Heart right ventricle (tissue), 16 donors: Measurements from ENCODE around the gene ABHD12. TPM values are rescaled to one million over a fixed set of nuclear protein-coding genes. Genes with fewer than 3 reads are reported as not detected.

Source experiments
- ATAC-seq, 8 donors: fragments of 200-7000 bp; cut with Tn5 transposase; one replicate each; pipeline ENCODE4 v1.9.1; 2020; ENCODE audit warnings: mild to moderate bottlenecking in 8 of 8, moderate library complexity in 8 of 8, moderate number of reproducible peaks in 1 of 8
- DNase-seq, 2 donors: peaks; one replicate each; pipeline ENCODE4 v3.0.0-alpha.2; 2020
- H3K27ac ChIP-seq, 10 donors: fragments of 200-600 bp; sonication (generic) in 2 of 10; one replicate each; pipeline versions ENCODE4 v1.5.0 to v1.8.0; 2020 to 2022; ENCODE audit warnings: mild to moderate bottlenecking in 3 of 10
- H3K27me3 ChIP-seq, 7 donors: fragments of 200-600 bp; one replicate each; pipeline ENCODE4 v1.8.0; 2021 to 2022; ENCODE audit warnings: mild to moderate bottlenecking in 2 of 7
- H3K36me3 ChIP-seq, 9 donors: fragments of 200-600 bp; sonication (generic) in 1 of 9; one replicate each; pipeline versions ENCODE4 v1.5.0 to v1.8.0; 2020 to 2022; ENCODE audit warnings: mild to moderate bottlenecking in 2 of 9
- H3K4me1 ChIP-seq, 9 donors: fragments of 200-600 bp; sonication (generic) in 1 of 9; one replicate each; pipeline versions ENCODE4 v1.5.0 to v1.8.0; 2020 to 2022; ENCODE audit warnings: mild to moderate bottlenecking in 4 of 9
- H3K4me3 ChIP-seq, 10 donors: fragments of 200-600 bp; sonication (generic) in 2 of 10; one replicate each; pipeline versions ENCODE4 v1.5.0 to v1.8.0; 2020 to 2022; ENCODE audit warnings: mild to moderate bottlenecking in 7 of 10, moderate library complexity in 2 of 10
- H3K9me3 ChIP-seq, 11 donors: fragments of 200-600 bp in 10 of 11; sonication (generic) in 2 of 11; one replicate each; pipeline versions ENCODE4 v1.5.0 to v1.8.0; 2013 to 2022; ENCODE audit warnings: mild to moderate bottlenecking in 2 of 11, control low read depth in 1 of 11, moderate library complexity in 1 of 11
- CTCF ChIP-seq, 9 donors: fragments of 200-600 bp; sonication (generic) in 2 of 9; IDR thresholded peaks; one replicate each; pipeline versions ENCODE4 v1.5.0 to v1.8.0; 2021 to 2022; ENCODE audit warnings: antibody characterized with exemption in 9 of 9, mild to moderate bottlenecking in 5 of 9, moderate library complexity in 1 of 9
- WGBS, 2 donors: extraction: QIAGEN DNeasy Blood & Tissue Kit; methylation state at CpG; one replicate each; pipeline ENCODE4 v1.1.7; 2013; ENCODE audit warnings: inconsistent platforms in 1 of 2; 5-methylcytosine and 5-hydroxymethylcytosine counted together
- intact Hi-C, 10 donors: fragments of 100-400 bp; cut with DNase I; formaldehyde crosslinking; loops; one replicate each; pipeline versions ENCODE4 v1.11.1 to v1.14.2; 2022
- polyA plus RNA-seq, 2 donors: library from polyadenylated mRNA; stranded (reverse); fragments of 200-250 nt; gene quantifications; one replicate each; pipeline ENCODE4 v1.2.3, GENCODE V29; 2013
- total RNA-seq, 10 donors: library from RNA; stranded (reverse); fragmentation: NEBNext Ultra II Directional in 3 of 10; extraction: Animal tissue kit (Norgen Biotek cat#: 25700) in 3 of 10; gene quantifications; one replicate each; pipeline versions ENCODE4 v1.2.1 to v1.2.4, GENCODE V29; 2021 to 2023
- donor health status: Arrhythmogenic right ventricular cardiomyopathy.
- donor health status: ischemic (EF 13 %, LVEDD 7.1; RV severe dilation, severe dysfunction).
- donor health status: healthy with polysubstance abuse.
- donor health status: DM: no; HTN: yes; CAD: no.
- donor health status: DM: no; HTN: no; CAD: no.
- donor health status: ischemic (EF 25% LVEDD 6.9; RV normal size, moderate dysfunction).
- donor health status: ischemic (EF 25% LVEDD 5.7; RV mildly dilated, moderate dysfunction).
- donor health status: healthy.
- donor health status: DM: yes; HTN: yes; CAD: no.
- donor health status: Ischemic cardiomyopathy.
- donor health status: ischemic (EF 35%, LVEDD 5.7; RV mildly dilated, moderate dysfunction).
- donor health status: nonischemic (EF 11% LVEDD 7.7; RV severe dilation, severe dysfunction).
- donor health status: DM: yes; HTN: yes; CAD: no.
- donor health status: PGD.
- donor health status: ischemic (EF 29% LVEDD 5.4; RV normal size, mild dysfunction).
- donor health status: nonischemic (EF 23%, LVEDD 6.1; RV moderate dilation, normal function).

ABHD12 gene
- total and polyA plus RNA-seq, 12 donors = 21.1 to 41.3 (median 28.1) TPM

GRCh38 chr20:25310268-25310920 is 80.2 kb downstream of the ABHD12 start:
- H3K36me3 ChIP-seq = peaks cover 0 to 40% (median 0%) of the 10 kb centered on the region in 9 donors
- 18 to 26% methylated on average over 6 of the region's 6 CpGs for WGBS, 2 donors
- H3K27me3 ChIP-seq = no peaks in the 10 kb centered on the region
- peak overlapping the region in 6 of 10 donors; percentile 9 to 30 (median 26) for H3K4me3 ChIP-seq
- TF ChIP-seq CTCF (IDR thresholded peaks at IDR 0.05) = peak in 6 of 9 donors; percentile 18 to 56 (median 48)
- DNase-seq (no peak), ATAC-seq (peak; percentile 68 to 84 (median 82))
- intact Hi-C loops = loop anchor here in 3 of 10 donors (10.0 kb wide), 1 partner anchor 84 kb away; the partner anchor contains the start of gene ABHD12 (in 3 of the 3)
- H3K4me1 ChIP-seq = peaks cover 15 to 38% (median 26%) of the 10 kb centered on the region in 9 donors
- no peaks in the 10 kb centered on the region for H3K9me3 ChIP-seq
- H3K27ac ChIP-seq = peak overlapping the region in 8 of 10 donors; percentile 19 to 86 (median 72)

- peaks cover 0 to 42% (median 0%) of the 10 kb centered on the region in 9 donors for H3K36me3 ChIP-seq
- WGBS, 2 donors = 77% methylated on average over 18 of the region's 18 CpGs
- H3K4me3 ChIP-seq = no peak overlapping the region
- peak; percentile 24 to 76 (median 62) for ATAC-seq
- TF ChIP-seq CTCF (IDR thresholded peaks at IDR 0.05) = no peak
- peaks cover 15 to 38% (median 26%) of the 10 kb centered on the region in 9 donors for H3K4me1 ChIP-seq
- intact Hi-C loops = loop anchor here in 4 of 10 donors (2.0 to 10.0 kb wide), 2 partner anchors 49 to 85 kb away; partner anchors contain the start of gene ABHD12 (in 3 of the 4)
- DNase-seq = no peak
- no peaks in the 10 kb centered on the region for H3K9me3 ChIP-seq
- no peaks in the 10 kb centered on the region for H3K27me3 ChIP-seq
- peak overlapping the region in 8 of 10 donors; percentile 23 to 86 (median 72) for H3K27ac ChIP-seq
Measured at GRCh38 chr20:25309395-25310267, 81.0 kb downstream of the ABHD12 start.

- TF ChIP-seq CTCF (IDR thresholded peaks at IDR 0.05) = no peak
- no peak for DNase-seq
- no peak overlapping the region for H3K4me3 ChIP-seq
- peaks cover 0 to 44% (median 0%) of the 10 kb centered on the region in 9 donors for H3K36me3 ChIP-seq
- no peaks in the 10 kb centered on the region for H3K27me3 ChIP-seq
- H3K27ac ChIP-seq = peak overlapping the region in 5 of 10 donors; percentile 23 to 86 (median 71)
- peaks cover 15 to 34% (median 26%) of the 10 kb centered on the region in 9 donors for H3K4me1 ChIP-seq
- no peaks in the 10 kb centered on the region for H3K9me3 ChIP-seq
- 84 to 86% methylated on average over 15 to 17 of the region's 17 CpGs for WGBS, 2 donors
- peak in 3 of 8 donors; percentile 3 to 21 (median 5) for ATAC-seq
- intact Hi-C loops = loop anchor here in 1 of 10 donors (2.0 kb wide), 1 partner anchor 48 kb away; no protein-coding TSS in a partner anchor
Measured at GRCh38 chr20:25308671-25309394, 81.8 kb downstream of the ABHD12 start.
